Skeletal muscle satellite cell (primary cell): ENCODE measurements around the gene DAG1.
A peak's percentile ranks its signal among the peaks of the same experiment; 100 is the strongest.

ENCODE experiments used
- H3K27me3 ChIP-seq: 2 replicates; pipeline ENCODE4 v1.7.0; 2013; ENCODE audit warnings: low read length; ENCODE audit not compliant: control insufficient read depth, insufficient read depth
- H3K36me3 ChIP-seq: 2 replicates; pipeline ENCODE4 v1.7.0; 2013; ENCODE audit warnings: mild to moderate bottlenecking, control low read depth, low read length; ENCODE audit not compliant: insufficient read depth
- H3K4me1 ChIP-seq: 2 replicates; pipeline ENCODE4 v1.7.0; 2013; ENCODE audit warnings: low read length; ENCODE audit not compliant: control insufficient read depth, insufficient read depth
- H3K4me2 ChIP-seq: 2 replicates; pipeline ENCODE4 v1.7.0; 2013; ENCODE audit warnings: mild to moderate bottlenecking, low read length
- H3K4me3 ChIP-seq: 2 replicates; pipeline ENCODE4 v1.7.0; 2013; ENCODE audit warnings: low read length
- H3K9ac ChIP-seq: 2 replicates; pipeline ENCODE4 v1.7.0; 2013; ENCODE audit warnings: mild to moderate bottlenecking, low read depth, low read length, moderate library complexity
- H3K9me3 ChIP-seq: replicated peaks from 2 replicates; pipeline ENCODE4 v1.7.0; 2013; ENCODE audit warnings: mild to moderate bottlenecking, control low read depth, low read length

DAG1 gene

DNA sequence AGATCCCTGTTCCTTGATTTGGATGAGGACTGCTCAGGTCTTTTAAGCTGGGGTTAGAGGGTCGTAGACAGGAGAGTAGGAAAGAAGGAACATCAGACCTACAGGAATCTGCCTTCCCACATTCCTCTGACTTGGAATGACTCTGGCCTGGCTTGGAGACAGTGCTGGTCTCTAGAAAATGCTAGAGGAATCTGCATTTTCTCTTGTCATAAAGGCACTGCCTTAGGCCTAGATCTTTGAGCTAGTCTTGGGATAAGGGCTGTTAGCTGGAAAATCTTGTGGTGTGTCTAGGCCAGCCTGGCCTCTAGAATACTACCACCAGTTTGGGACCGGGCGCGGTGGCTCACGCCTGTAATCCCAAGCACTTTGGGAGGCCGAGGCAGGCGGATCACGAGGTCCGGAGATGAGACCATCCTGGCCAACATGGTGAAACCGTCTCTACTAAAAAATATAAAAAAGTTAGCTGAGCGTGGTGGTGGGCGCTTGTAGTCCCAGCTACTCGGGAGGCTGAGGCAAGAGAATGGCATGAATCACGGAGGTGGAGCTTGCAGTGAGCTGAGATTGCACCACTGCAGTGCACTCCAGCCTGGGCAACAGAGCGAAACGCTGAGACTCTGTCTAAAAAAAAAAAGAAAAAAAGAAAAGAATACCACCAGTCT lies 66.9 kb downstream of the DAG1 start:
- H3K9ac ChIP-seq: peak overlapping the region; percentile 19
- peaks cover 7% of the 10 kb centered on the region for H3K36me3 ChIP-seq
- peaks cover 43% of the 10 kb centered on the region for H3K4me1 ChIP-seq
- H3K9me3 ChIP-seq: no peaks in the 10 kb centered on the region
- no peak overlapping the region for H3K4me3 ChIP-seq
- H3K4me2 ChIP-seq: peak overlapping the region; percentile 35
- no peaks in the 10 kb centered on the region for H3K27me3 ChIP-seq

DNA sequence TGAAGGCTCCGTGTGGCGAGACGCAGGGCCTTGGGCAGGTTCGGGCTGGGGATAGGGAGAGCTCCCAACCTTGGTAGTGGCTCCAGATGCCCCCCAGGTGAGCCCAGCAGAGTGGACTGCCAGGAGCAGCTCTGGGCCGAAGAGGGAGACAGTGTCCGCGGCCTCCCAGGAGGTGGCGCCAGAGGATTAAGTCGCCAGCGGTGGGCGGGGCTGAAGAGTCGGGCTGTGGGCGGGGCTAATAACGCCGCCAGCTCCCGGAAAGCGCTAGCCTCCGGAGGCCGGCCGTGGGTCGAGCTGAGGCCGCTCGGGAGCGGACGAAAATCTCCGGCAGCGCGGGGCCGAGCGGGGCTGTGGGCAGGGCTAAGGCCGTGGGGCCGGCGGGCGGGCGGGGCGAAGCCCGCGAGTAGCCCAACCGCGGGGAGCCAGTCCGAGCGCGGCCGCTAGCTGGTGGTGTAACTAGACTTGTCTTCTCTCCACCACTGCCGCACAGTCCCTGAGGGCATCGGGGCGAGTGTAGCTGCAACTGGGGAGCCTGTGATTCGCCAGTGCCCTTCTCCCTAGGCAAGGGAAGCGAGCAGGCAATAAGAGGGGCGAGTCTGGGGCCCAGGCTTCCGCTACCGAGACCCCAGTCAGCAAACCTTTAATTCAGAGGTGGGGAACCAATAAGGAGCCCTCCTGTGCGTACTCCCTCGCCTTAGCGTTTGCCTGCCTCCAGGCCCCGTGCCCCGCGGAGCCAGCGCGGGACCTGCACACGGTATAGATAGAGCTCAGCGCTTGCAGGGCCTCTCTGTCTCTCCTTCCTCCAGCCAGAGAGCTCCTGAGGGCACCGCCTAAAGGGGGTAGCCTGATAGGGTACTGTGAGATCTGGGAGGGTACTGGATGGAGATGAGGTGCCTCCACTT lies 69.8 kb downstream of the DAG1 start:
- Histone ChIP-seq H3K9me3 (no peaks in the 10 kb centered on the region), H3K9ac (peak overlapping the region; percentile 59), H3K27me3 (peaks cover 22% of the 10 kb centered on the region), H3K4me1 (peaks cover 31% of the 10 kb centered on the region), H3K4me3 (peak overlapping the region; percentile 68), H3K36me3 (no peaks in the 10 kb centered on the region), H3K4me2 (peak overlapping the region; percentile 89)

- Histone ChIP-seq H3K36me3 (no peaks in the 10 kb centered on the region), H3K4me3 (no peak overlapping the region), H3K9ac (no peak overlapping the region), H3K4me2 (no peak overlapping the region), H3K9me3 (no peaks in the 10 kb centered on the region), H3K4me1 (peaks cover 12% of the 10 kb centered on the region), H3K27me3 (peaks cover 40% of the 10 kb centered on the region)
Measured at GRCh38 chr3:49552087-49552486, 82.0 kb downstream of the DAG1 start.

DNA sequence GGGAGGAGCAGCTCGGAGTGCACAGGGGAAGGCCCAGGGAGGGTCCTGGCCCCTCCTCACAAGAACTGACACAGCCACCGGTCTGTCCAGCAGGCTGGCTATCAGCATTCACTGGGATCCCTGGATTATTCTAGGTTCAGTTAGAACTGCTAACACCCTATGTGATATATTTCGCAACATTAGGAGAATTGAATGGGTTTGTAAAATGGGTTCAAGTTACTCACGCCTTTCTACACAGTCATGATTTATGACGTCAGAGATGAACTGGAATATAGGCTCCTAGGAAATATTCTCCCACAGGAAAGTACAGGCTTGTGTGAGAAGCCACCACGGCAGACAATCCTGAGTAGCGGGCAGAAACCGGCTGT lies 83.2 kb downstream of the DAG1 start:
- H3K4me3 ChIP-seq: peak overlapping the region; percentile 96
- no peaks in the 10 kb centered on the region for H3K36me3 ChIP-seq
- H3K9ac ChIP-seq: peak overlapping the region; percentile 83
- peaks cover 12% of the 10 kb centered on the region for H3K4me1 ChIP-seq
- no peaks in the 10 kb centered on the region for H3K9me3 ChIP-seq
- peak overlapping the region; percentile 100 for H3K4me2 ChIP-seq
- H3K27me3 ChIP-seq: peaks cover 35% of the 10 kb centered on the region

GRCh38 chr3:49553692-49554632 lies 83.9 kb downstream of the DAG1 start, which contains the start of gene BSN:
Gene BSN (plus strand): TSS chr3:49554477. CDS start chr3:49554603, 126 bp downstream.
- Histone ChIP-seq H3K9ac (peak within 1 kb of the TSS; percentile 83), H3K4me1 (peaks cover 12% of the 10 kb centered on the region), H3K9me3 (no peaks in the 10 kb centered on the region), H3K36me3 (no peaks in the 10 kb centered on the region), H3K27me3 (peaks cover 34% of the 10 kb centered on the region), H3K4me3 (peak within 1 kb of the TSS; percentile 96), H3K4me2 (peak within 1 kb of the TSS; percentile 100)

DNA sequence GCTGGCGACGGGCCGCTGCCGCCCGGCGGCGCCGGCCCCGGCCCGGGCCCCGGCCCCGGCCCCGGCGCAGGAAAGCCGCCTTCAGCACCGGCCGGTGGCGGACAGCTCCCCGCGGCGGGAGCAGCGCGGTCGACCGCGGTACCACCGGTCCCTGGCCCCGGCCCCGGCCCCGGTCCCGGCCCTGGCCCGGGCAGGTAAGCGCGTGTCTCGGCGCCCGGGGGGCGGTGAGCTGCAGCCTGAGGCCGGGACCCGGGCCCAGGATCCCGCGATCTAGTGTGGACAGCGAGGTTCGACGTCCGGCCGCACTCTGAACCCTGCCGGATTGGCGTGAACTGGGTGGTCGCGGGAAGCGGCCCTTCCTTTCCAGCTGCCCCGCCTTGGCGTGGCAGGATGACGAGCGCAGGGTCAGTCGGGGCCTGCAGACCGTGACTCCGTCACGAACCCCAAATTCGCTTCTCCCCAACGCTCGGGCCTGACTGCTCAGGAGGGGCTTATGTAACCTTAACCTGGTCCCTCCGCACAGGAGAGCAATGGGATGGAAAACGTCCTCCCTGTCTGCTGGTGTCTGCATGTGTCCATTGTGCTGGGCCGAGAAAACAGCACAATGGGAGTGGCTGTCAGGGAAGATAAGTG lies 84.7 kb downstream of the DAG1 start:
- Histone ChIP-seq H3K4me1 (peaks cover 12% of the 10 kb centered on the region), H3K4me3 (peak overlapping the region; percentile 96), H3K36me3 (no peaks in the 10 kb centered on the region), H3K9me3 (no peaks in the 10 kb centered on the region), H3K27me3 (peaks cover 42% of the 10 kb centered on the region), H3K9ac (no peak overlapping the region), H3K4me2 (peak overlapping the region; percentile 100)

DNA sequence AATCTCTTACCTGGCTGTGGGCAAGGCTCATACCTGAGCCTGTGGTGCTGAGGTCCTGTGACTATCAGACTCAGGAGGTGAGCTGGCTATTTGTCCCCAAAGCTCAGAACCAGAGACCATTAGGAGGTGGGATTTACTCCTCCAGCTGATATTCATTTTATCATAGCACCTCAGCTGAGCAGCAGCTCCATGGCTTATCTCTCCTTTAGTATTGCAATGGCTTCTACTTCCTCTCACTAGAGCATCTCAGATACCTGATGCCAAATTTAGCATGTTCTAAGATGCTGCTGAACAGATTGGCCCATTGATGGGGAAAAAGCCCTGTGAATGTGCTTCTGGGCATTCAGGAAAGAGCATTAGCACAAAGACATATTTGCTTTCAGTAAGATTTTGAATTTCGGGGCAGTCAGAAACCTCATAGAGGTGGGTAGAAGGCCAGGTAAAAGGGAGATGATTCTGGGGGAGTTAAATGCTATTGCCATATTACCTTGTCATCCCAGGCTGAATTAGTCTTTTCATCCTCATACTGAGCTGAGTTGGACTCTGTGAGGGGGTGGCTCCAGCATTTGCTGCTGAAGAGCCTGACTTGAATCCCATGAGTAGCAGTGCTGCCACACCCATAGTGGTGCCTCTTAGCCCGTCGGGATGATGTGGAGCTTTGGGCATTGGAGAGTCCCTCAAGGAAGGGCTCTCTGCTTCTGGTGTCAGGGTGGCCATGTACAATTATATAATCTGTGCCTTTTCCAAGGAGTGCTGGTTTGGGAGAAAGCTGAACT lies 86.6 kb downstream of the DAG1 start:
- H3K9ac ChIP-seq: no peak overlapping the region
- H3K4me2 ChIP-seq: no peak overlapping the region
- peaks cover 12% of the 10 kb centered on the region for H3K4me1 ChIP-seq
- H3K4me3 ChIP-seq: no peak overlapping the region
- H3K9me3 ChIP-seq: no peaks in the 10 kb centered on the region
- peaks cover 56% of the 10 kb centered on the region for H3K27me3 ChIP-seq
- H3K36me3 ChIP-seq: no peaks in the 10 kb centered on the region

DNA sequence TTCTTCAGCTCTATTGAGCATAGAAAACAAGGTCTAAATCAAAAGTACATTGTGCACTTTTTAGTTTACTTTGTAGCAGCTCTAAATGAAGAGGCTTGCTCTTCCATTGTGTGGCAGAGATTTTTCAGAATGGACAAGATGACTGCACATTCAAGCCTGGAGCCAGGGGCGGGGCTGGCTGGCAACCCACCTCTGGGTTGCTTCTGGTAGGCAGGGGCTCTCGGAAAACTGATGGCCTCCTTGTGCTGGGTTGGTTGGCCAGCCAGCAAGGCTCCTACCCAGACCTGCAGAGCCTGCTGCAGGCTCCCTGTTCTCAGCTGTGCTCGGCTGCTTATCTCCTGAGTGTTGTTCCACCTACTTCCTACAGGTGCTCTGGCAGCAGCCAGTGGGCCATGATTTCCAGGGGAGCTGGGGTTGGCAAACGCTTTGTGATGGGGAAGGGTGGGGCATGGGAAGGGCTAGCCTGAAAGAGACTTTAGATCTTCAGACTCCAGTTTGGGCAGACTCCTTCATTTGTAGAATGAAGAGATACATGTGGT lies 93.0 kb downstream of the DAG1 start:
- Histone ChIP-seq H3K4me2 (no peak overlapping the region), H3K4me1 (no peaks in the 10 kb centered on the region), H3K9ac (no peak overlapping the region), H3K27me3 (peaks cover 60% of the 10 kb centered on the region), H3K36me3 (no peaks in the 10 kb centered on the region), H3K4me3 (no peak overlapping the region), H3K9me3 (no peaks in the 10 kb centered on the region)

GRCh38 chr3:49563766-49564165 lies 93.7 kb downstream of the DAG1 start:
- Histone ChIP-seq H3K9me3 (no peaks in the 10 kb centered on the region), H3K4me2 (no peak overlapping the region), H3K4me3 (no peak overlapping the region), H3K27me3 (peaks cover 58% of the 10 kb centered on the region), H3K36me3 (no peaks in the 10 kb centered on the region), H3K9ac (no peak overlapping the region), H3K4me1 (no peaks in the 10 kb centered on the region)

DNA sequence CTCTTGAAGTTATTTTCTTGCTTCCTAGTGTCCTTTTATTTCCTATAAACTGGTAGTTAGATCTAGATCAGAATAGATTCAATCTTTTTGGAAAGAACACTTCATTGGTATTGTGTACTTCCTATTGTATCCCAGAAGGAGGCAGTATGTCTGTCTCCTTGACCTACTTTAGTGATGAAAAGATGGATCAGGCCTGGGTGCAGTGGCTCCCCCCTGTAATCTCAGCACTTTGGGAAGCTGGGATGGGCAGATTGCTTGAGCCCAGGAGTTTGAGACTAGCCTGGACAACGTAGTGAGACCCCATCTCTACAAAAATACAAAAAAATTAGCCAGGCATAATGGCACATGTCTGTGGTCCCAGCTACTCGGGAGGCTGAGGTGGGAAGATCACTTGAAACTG lies 96.2 kb downstream of the DAG1 start:
- H3K36me3 ChIP-seq: no peaks in the 10 kb centered on the region
- peaks cover 61% of the 10 kb centered on the region for H3K27me3 ChIP-seq
- H3K9ac ChIP-seq: no peak overlapping the region
- no peaks in the 10 kb centered on the region for H3K9me3 ChIP-seq
- H3K4me3 ChIP-seq: no peak overlapping the region
- H3K4me1 ChIP-seq: no peaks in the 10 kb centered on the region
- H3K4me2 ChIP-seq: no peak overlapping the region
